SK-MEL-5 (cell line): Measurements from ENCODE around the gene RFX2. TPM values are rescaled to one million over a fixed set of nuclear protein-coding genes. Genes with fewer than 3 reads are reported as not detected.

ENCODE experiments used
- DNase-seq: peaks from one replicate; pipeline ENCODE4 v3.0.0-alpha.2; 2016; ENCODE audit warnings: low read depth, low spot score
- in situ Hi-C: cut with HindIII; loops from 2 replicates; pipeline ENCODE4 v1.10.0; 2016; ENCODE audit warnings: low sequenced_read_pairs, high pct_unique_total_duplicates, low pct_unique_long_range_greater_than_20kb
- total RNA-seq: library from RNA; depleted of rRNA; stranded (reverse); fragments of >200 nt; shearing (Covaris generic); gene quantifications from 2 replicates; pipeline ENCODE4 v1.2.3, GENCODE V29; 2014

Gene RFX2
- total RNA-seq, 1 experiment from 2014 or later, result 2.6 TPM

- DNase-seq, result peak; percentile 14
- in situ Hi-C loops, result no loop called here
Observed at GRCh38 chr19:6066661-6067646, 43.3 kb downstream of the RFX2 start.

DNA sequence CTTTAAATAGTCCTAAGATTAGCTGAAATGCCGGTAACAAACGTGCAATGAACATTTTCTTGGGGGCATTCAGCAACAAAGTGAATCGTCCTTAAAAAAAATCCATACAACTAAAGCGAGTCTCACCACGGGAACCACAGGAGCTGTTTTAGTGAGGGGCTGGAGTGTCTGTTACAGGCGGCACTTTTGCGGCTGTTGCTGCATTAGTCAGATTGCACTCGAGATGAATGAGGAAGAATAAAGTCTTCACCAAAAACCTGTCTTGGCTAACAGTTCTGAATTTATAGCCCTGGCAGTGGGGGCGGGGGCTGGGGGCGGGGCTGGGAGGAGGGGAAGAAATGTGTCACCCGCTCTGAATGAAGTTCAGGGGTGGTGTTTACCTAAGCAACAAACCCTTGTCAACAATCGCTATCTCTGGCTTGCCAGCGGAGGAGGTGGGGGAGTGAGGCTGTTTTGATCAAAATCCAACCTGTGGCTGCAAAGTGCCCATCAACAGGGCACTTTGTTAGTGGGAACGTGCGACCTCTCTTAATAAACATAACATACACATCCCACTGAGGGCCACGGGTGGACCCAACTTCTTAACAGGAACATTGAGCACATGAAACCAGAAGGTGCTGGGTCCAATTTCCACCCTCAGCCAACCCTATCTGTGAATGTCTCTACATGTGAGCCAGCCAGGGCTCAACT, 44.5 kb downstream of the RFX2 start:
- no peak for DNase-seq
- in situ Hi-C loops, result no loop called here

DNA sequence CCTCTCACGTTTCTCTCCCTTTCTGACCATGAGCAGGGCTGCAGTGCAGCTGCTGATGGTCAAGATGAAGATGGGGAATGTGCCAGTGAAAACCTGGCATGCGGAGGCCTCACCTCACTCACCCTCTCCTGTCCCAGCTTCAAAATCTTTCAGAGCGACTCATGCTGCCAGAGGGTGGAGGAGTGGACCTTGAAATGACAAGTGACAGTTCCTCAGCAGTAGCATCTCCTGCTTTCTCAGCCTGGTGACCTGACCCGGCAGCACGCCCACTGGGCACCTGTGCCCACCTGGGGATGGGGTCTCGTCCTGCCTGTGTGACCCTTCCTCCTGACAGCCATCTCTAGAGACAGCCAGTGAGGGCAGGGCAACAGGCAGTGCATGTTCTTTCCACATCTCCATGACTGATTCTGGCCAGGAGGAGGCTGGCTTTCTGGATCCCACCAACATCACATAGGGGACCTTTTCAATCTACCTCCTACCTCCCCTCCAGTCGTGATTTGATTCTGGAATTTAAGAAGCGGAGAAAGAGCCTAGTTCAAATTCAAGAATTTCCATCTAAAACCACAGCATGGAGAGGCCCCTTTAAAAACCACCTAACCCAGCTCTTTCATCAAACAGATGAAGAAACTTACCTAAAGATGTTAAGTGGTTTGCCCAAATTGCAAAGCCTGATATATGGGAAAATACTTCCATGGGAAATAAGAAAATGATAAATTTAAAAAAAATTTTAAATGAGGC, 45.8 kb downstream of the RFX2 start:
- DNase-seq, result no peak
- in situ Hi-C loops, result no loop called here

DNA sequence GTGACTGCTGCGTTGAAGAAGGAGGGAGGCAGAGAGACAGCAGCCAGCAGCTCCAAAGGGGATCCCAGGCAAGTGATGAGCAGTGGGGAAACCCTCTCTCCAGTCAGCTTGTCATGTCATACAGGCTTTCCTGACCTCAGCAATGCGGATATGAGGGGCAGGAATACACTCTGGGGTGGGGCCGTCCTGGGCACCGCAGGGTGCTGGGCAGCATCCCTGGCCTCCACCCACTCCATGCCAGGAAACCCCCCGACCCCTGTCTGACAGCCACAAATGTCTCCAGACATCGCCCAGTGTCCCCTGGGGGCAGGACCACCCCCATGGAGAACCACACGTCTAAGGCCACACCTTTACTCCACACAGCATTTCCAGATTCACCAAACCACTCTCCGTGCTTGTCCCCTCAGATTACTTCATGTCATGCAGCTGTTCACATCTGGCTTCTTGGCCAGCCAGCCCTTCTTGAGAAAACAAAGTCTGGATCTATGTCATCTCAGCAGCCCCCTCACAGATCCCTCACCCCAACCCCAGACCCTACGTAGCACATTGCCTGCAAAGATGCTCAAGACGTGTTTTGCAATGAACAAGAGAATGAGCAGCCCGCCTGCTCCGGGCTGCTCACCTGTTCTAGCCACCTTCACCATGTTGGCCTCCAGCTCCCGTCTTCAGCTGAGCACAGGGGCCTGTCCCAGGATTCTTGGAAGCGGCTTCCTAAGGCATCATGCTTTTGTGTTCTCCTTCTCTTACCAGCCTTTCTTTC, 46.5 kb downstream of the RFX2 start:
- no peak for DNase-seq
- in situ Hi-C loops, result no loop called here

DNA sequence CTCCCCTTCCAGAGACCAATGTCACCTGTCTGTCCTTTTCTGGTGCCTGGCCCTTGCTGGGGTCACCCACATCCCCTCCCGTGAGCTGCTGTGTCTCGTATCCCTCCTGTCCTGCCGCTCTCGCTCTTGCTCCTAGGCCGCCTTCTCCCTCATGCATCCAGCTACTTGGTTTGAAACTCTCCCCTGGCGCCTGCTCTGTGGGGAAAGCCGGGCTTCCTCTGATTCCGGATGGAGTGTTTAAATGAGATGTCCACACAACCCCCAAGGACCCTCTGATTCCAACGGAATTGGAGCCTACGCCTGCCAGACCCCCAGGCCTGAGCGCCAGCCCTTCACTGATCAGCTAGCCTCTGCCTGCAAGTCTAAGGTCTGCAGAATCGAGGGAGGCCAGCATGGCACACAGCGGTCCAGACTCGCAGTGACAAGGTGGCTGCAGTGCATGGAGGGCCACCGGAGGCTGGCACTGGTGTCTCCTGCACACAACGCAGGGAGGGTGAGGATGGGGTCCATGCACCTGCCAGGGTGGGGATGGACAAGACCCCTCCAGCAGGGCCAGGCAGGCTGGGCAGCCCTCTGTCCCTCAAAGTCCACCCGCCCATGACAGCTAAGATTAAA, 47.2 kb downstream of the RFX2 start:
- DNase-seq, result no peak
- in situ Hi-C loops, result no loop called here

DNA sequence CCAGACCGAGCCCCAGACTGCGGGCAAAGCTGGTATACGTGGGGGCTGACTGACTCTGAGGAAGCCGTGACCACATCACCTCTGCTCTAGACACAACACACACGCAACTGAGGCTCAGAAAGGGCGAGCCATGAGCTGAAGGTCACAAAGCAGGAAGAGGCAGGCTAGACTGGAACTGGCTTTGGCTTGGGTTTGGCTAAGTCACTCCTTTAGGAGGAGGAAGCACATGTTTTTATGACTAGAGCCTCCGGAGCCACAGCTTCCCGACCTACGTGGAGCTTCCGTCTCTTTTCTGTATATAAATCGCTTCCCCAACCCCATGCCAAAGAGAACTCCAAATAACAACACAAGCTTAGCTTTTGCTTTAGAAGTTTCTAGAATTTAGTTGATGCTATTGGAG, 48.0 kb downstream of the RFX2 start:
- in situ Hi-C loops, result no loop called here
- DNase-seq, result no peak

DNA sequence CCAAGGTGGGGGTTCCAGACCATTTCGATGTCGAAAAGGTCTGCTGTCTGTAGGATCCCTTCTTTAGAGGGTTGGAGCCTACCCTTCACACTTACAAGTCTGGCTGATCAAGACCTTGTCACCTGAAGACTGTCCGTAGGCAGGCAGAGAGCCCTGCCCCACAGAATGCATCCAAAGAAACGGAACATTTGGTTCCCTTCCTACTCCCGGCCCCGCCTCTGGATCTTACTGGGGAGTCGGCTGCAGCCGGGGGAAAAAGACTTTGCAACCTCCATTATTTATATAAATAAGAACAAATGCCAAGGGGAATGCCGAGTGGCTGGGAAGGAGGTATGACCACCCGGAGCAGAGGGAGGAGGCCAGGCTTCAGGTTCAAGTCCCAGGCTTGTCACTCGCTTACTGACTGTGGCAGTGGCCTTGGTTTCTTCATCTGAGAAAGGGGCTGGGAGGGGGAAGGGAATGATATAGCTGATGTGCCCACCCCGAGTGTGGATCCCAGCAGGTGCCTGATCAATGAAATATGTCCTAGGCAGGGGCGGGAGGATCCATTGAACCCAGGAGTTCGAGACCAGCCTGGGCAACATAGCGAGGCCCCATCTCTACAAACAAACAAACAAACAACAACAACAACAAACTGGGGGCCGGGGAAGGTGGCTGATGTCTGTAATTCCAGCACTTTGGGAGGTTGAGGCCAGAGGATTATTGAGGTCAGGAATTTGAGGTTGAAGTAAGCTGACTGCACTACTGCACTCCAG, 48.7 kb downstream of the RFX2 start:
- no peak for DNase-seq
- in situ Hi-C loops, result no loop called here

GRCh38 chr19:6060600-6061375, 49.5 kb downstream of the RFX2 start:
- in situ Hi-C loops, result no loop called here
- no peak for DNase-seq

- DNase-seq, result no peak
- in situ Hi-C loops, result no loop called here
Observed at GRCh38 chr19:6059988-6060599, 50.2 kb downstream of the RFX2 start.

- in situ Hi-C loops, result no loop called here
- DNase-seq, result no peak
Observed at GRCh38 chr19:6059396-6059947, 50.8 kb downstream of the RFX2 start.

GRCh38 chr19:6058518-6059201, 51.6 kb downstream of the RFX2 start:
- in situ Hi-C loops, result no loop called here
- DNase-seq, result no peak

DNA sequence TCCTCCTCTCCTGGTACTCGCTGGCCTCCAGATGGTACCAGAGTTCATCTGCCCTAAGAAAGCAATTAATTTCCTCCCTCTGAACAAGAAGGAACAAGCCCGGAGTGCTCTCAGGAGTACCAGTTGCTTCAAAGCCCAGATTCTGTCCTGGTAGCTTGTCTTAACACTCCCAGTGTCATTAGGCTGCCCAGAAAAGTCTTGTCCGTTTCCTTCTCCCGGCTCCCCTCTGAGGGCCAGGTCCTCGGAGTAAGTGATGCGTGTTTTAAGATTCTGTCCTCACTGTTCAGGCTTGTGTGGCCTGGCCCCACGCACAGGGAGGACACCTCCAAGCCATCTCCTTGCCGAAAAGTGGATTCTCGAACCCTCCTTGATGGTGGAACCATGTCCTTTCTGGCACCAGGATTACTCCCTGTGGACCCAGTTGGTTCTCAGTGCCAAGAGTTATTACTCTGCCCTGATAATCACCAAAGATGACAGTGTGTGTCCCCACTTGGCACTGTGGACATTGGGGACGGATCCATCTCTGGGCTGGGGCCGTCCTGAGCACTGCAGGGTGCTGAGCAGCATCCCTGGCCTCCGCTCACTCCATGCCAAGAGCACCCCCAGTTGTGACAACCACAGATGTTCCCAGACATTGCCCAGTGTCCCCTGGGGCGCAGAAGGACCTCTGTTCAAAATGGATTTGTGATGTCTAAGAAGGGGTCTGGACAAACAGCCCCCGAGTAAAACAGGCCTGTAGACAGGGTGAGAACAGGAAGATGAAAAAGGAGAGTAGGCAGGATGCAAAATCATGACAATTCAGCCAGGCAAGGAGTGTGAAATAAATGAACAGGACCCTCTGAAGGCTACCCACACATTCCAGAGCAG, 52.4 kb downstream of the RFX2 start:
- in situ Hi-C loops, result no loop called here
- DNase-seq, result no peak

- in situ Hi-C loops, result no loop called here
- DNase-seq, result no peak
Observed at GRCh38 chr19:6056801-6057650, 53.3 kb downstream of the RFX2 start.
